Activated gamma-delta T cell treated with Interleukin-2 at 50 U/mL for 16 hours (primary cell): ENCODE measurements around the gene YWHAG.
"Not testable (repeated sequence)": the region's sequence is repeated elsewhere in the genome, so short reads cannot be mapped to it uniquely, and the experiment has no call there.

Source experiments
- DNase-seq: peaks from one replicate; pipeline ENCODE4 v3.0.0-alpha.2; 2020

The YWHAG gene

DNA sequence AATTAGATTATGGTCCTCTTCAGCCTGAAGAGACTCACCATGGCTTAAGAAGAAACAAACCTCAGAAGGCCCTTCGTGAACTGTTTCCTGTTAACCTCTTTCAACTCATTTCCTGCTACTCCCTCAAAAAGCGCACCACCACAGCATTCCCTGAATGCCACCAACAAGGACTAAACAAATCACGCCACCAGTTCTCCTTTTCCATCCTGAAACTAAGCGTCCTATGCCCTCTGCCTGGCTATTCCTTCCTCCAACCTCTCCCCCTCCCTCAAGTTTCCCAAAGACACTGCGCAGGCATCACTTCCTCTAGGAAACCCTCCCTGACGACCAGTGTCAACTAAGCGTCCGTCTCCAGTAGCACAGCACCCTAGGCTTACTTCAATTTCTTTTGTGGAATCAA lies 12.0 kb downstream of the YWHAG start:
- DNase-seq, result no peak

- no peak for DNase-seq
Measured at GRCh38 chr7:76346097-76346496, 12.7 kb downstream of the YWHAG start.

- DNase-seq, result no peak
Measured at GRCh38 chr7:76343931-76344321, 14.9 kb downstream of the YWHAG start.

DNA sequence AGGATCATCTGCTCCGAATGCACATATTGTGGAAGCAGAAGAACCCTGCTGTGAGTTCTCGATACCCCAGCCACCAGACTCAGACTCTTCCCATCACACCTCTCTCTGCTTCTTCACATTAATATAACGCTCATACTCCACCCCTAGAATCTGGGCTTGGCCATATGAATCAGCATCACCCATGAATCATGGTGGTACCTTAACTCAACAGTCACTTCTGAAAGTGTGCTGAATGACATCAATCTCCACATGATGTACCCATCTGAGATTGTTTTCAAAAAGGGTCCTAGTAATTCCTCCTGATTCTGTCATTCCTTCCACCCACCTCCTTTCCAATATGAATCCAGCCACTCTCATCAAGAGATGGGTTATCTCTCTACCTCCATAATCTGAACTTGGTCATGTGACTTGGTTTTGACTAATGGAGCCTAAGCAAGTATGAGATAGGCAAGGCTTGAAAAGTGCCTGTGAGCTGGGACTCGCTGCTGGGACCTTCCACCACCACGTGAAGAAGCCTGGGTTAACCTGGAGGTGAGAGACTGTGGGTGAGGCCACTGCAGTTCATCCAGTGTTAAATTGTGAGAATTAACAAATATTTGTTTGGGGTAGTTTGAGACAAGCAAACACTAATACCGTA lies 15.4 kb downstream of the YWHAG start:
- no peak for DNase-seq

GRCh38 chr7:76342222-76342621 lies 16.6 kb downstream of the YWHAG start:
- no peak for DNase-seq

- no peak for DNase-seq
Measured at GRCh38 chr7:76340617-76341131, 18.1 kb downstream of the YWHAG start.

DNA sequence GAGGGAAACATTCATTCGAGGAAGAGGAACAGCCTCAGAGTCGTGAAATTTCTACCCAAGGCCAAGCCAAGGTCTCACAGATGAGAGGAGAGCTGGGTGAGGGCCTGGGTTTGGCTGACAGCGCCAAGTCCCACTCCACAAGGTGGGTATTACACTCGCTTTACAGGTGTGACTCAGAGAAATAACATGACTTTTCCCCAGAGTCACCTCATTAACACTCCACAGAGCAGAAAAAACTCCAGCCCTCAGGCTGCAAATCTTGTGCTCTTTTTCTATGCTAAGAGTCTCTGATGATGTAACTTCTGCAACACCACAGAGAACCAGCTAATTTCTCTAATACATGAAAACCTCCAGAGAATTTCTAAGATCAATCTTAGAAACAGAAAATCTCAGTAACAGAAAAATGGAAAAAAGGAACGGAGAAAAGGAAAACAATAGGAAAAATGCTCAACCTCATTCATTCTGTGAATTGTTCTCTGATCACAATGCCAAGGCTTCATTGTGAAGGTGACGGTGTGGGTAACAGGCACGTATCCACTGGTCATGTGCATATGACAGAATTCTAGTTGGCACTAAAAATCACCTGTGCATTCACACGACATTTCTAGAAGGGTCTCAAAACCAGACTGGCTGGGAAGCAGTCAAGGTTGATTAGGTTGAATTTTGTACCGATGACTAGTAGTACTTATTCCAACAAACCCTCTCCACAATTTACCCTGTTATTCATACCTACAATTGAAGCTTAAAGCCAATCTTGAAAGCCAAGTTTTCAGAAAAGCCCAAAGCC lies 20.3 kb downstream of the YWHAG start:
- DNase-seq, result no peak

GRCh38 chr7:76337147-76337546 lies 21.6 kb downstream of the YWHAG start:
- DNase-seq, result no peak

DNA sequence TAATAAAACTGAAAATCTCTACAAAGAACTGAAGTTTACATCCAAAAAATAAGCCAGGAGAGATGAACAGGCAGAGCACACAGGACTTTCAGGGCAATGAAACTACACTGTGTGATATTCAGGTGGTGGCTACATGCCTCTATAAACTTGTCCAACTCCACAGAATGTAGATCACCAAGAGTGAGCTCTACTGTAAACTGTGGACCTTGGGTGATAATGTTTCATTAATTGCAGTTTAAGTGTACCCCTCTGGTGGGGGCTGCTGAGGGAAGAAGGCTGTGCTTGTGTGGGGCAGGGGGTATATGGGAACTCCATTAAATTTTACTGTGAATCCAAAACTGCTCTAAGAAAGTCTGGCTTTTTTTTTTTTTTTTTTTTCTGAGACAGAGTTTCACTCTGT lies 22.7 kb downstream of the YWHAG start:
- DNase-seq, result no peak

DNA sequence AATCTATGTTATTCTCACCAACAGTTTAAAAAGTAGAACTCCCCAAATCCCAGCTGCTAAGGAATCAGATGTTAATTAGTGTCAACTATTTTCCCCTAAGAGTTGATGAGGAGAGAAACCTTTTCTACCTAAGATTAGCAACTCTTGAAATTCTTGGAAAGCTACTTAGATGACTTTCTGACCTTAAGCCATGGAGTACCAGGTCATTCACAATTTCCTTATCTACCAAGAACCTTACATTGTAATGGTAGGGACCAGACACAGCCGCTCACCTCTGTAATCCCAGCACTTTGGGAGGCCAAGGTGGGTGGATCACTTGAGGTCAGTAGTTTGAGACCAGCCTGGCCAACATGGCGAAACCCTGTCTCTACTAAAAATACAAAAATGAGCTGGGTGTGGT lies 23.4 kb downstream of the YWHAG start:
- not testable (repeated sequence) for DNase-seq

DNA sequence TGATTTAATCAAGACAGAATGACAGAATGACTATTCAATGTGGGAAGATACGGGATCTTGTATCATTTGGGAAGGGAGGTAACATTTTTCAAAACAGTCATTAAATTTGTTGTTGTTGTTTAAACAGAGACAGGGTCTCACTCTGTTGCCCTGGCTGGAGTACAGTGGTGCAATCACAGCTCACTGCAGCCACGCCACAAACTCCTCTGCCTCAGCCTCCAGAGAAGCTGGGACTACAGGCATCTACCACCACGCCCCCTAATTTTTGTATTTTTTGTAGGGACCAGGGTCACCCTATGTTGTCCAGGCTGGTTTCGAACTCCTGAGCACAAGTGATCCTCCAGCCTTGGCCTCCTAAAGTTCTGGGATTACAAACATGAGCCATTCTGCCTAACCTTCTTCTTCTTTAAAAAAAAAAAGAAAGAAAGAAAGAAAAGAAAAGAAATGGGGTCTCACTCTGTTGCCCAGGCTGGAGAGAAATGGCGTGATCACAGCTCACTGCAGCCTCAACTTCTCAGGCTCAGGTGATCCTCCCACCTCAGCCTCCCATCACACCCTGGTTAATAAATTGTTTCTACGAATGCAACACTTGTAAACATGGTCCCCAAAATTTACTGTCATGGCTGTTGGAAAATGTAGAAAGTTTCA lies 24.3 kb downstream of the YWHAG start:
- no peak for DNase-seq

- DNase-seq, result no peak
Measured at GRCh38 chr7:76333511-76334101, 25.2 kb downstream of the YWHAG start.

DNA sequence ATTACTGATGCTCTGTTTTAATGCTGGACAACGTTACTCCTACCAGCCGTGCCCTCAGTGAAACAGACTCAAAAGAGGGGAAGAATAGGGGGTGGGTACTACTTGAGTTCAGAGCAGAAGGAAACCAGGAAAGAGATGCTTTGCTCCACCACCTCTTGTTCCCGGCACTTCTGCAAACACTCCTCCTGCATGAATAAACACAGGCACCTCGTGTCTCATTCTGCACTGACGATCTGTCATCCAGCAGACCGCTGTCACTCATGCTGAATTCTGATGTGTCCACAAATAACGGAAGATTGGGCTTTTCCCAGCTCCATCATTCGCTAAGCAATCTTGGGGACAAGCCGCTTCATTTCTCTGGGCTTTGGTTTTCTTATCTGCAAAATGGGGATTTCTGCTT lies 26.7 kb downstream of the YWHAG start:
- DNase-seq, result no peak

DNA sequence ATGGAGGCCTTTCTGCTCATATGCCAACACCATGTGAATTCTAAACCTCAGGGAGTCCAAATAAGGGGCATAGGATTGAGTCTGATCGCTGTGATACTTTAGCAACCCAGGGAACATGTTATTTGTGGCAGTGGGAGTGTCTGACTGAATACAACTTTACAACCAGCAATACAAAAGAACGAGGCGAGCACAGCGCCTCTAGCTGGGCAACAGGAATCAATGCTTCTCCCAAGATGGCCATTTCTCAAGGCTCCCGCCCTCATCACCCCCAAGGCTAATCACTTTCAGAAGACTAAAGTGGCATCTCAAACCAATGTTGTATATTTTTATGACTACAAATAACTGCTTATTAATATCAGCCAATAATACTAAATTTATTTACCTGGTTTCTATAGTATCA lies 28.1 kb downstream of the YWHAG start:
- no peak for DNase-seq

DNA sequence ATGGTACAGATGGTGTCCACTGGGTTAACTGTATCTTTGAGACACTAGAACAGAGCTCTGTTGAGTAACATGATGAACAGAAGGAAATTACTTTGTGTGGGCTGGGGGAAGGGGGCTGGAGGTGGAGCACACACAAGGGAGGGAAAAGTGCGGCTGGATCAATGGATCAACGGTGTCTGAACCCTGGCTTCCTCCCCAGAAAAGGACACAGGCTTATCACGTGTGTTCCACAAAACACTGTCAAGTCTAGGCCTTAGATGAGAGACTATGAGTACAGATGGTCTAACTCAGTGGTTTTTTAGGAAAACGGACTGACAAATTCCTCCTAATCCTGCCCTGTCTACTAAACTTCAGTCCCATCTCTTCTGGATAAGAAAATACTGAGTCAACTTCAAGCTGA lies 28.5 kb downstream of the YWHAG start:
- DNase-seq, result no peak

- DNase-seq, result no peak
Measured at GRCh38 chr7:76329479-76329878, 29.3 kb downstream of the YWHAG start.

DNA sequence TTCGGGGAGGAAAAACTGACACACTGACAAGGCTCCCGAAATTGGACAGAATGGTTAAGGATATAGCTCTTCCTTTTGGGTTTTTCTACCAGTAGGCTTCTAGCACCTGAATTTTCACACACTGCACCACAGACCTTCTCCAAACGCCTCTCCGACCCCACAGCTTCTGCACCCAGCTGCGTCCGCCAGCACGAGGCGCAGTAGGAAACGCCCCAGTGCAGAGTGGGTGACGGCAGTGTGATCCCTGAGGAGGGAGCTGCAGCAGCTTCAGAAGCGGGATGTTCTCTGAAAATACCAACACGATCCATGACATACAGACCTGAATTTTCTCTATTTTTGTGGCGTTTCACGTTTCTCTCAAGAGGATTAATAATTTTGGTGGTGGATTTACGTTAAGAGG lies 30.4 kb downstream of the YWHAG start:
- no peak for DNase-seq

GRCh38 chr7:76327610-76328009 lies 31.2 kb downstream of the YWHAG start:
- DNase-seq, result no peak

GRCh38 chr7:76326646-76327233 lies 32.1 kb downstream of the YWHAG start:
- DNase-seq, result no peak

GRCh38 chr7:76325811-76326210 lies 33.0 kb downstream of the YWHAG start:
- no peak for DNase-seq

DNA sequence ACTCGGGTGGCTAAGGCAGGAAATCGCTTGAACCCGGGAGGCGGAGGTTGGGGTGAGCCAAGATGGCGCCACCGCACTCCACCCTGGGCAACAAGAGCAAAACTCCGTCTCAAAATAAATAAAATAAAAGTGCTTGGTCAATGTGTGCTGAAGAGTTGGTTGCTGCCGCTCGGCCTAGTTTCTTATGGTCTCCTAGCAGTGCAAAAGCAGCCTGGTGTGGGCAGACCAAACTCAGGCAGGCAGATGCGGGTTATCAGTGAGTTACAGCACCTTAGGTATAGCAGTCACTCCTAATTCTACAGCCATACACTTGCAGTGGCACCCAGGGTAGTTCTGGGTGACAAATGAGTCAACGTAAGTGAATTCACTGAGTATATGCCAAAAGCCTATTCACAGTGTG lies 33.7 kb downstream of the YWHAG start:
- DNase-seq, result no peak

DNA sequence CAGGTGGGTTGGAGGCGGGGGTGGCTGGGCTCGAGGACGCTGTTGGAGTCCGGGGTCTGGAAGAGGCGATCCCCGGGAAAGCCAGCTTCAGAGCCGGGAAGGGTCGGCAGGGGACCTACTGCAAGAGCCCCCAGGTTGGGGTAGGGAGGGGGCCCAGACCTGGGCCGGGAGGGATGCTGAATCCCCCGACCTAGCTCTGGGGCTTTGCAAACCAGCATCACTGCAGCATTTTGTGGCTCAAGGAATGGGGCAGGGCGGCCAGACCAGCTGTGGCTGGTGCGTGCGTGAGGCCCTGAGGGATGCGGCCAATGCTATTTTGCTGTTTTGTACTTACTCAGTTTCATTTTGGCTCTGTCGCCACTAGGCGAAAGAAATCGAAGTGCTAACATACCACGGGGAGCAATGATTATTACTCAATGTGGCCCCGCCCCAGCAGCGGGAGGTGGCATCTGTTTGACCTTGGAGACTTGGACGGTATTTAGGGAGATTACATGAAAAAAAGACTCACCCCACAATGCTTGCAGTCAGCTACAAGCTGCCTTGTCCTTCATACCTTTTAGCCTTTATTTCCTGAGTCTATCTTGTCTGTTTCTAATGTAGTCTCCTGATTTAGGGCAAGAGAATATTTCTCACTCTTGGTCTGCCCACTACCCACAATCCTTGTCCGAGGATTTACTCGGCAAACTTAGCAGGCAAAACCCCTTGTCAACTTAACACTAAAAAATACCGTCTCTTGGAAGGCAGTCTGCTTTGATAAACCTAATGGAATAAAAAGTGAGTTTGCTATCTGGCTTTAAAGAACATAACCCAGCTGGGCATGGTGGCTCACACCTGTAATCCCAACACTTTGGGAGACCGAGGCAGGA lies 40.1 kb downstream of the YWHAG start:
- peak; percentile 56 for DNase-seq
